ENCODE measurements around the gene CNTNAP2.

DNA sequence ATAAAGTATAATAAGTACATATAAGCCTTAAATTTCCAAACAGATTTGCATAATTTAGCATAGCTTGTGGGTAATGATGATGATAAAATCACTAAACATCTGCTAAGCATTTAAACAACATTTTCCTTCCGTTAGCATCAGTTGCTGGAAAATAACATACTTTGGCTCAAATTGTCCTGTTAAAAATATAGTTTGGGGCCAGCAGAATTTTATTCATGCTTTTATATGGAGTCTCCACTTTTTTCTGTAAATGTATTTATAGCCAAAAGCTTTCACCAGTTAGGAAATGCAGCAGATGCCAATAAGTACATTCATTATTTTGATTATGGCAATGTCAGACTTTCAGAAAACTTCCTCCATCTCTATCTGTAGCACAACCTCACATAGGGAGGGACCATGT lies 107.2 kb downstream of the CNTNAP2 start:
- TF ChIP-seq, protein P1, sequence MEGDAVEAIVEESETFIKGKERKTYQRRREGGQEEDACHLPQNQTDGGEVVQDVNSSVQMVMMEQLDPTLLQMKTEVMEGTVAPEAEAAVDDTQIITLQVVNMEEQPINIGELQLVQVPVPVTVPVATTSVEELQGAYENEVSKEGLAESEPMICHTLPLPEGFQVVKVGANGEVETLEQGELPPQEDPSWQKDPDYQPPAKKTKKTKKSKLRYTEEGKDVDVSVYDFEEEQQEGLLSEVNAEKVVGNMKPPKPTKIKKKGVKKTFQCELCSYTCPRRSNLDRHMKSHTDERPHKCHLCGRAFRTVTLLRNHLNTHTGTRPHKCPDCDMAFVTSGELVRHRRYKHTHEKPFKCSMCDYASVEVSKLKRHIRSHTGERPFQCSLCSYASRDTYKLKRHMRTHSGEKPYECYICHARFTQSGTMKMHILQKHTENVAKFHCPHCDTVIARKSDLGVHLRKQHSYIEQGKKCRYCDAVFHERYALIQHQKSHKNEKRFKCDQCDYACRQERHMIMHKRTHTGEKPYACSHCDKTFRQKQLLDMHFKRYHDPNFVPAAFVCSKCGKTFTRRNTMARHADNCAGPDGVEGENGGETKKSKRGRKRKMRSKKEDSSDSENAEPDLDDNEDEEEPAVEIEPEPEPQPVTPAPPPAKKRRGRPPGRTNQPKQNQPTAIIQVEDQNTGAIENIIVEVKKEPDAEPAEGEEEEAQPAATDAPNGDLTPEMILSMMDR (IDR thresholded peaks at IDR 0.05), result no peak
- TF ChIP-seq POLR2A (IDR thresholded peaks at IDR 0.05), result no peak
- TF ChIP-seq POLR2AphosphoS5 (IDR thresholded peaks at IDR 0.05; ENCODE audit: insufficient read depth in 1 of 2, low read depth in 1 of 2), result no peak
